ENCODE data around the gene GRIK4. TPM values are rescaled to one million over a fixed set of nuclear protein-coding genes. Genes with fewer than 3 reads are reported as not detected.

GRIK4 gene
- total RNA-seq, 3 donors from 2014 or later (not counting 1 experiment from before 2014, with no cell fraction given), result 2.2 to 32.3 (median 21.9) TPM

GRCh38 chr11:120525261-120526171 is 14.0 kb downstream of the GRIK4 start:
- Histone ChIP-seq H3K36me3 (ENCODE audit: control insufficient read depth, insufficient read depth, low read length) (no peaks in the 10 kb centered on the region), H3K9me3 (ENCODE audit: control insufficient read depth, insufficient read depth, low read length) (no peaks in the 10 kb centered on the region), H3K4me3 (ENCODE audit: low read length) (no peak overlapping the region), H3K4me1 (ENCODE audit: control insufficient read depth, insufficient read depth, low read length) (no peaks in the 10 kb centered on the region), H3K27ac (ENCODE audit: low read length) (no peak overlapping the region), H3K27me3 (ENCODE audit: control insufficient read depth, insufficient read depth, low read length) (no peaks in the 10 kb centered on the region)
- ATAC-seq (peak in 1 of 3 donors; percentile 32), DNase-seq (no peak)
- intact Hi-C loops (cut with micrococcal nuclease), result no loop called here
- H3K4me3 Mint-ChIP-seq, result no peak overlapping the region
- WGBS (ENCODE audit: insufficient coverage), result 73% methylated on average over 14 of the region's 16 CpGs
- H3K4me1 Mint-ChIP-seq, result peaks cover 0 to 26% of the 10 kb centered on the region in 2 donors
- no peak overlapping the region for H3K27ac Mint-ChIP-seq
- no peaks in the 10 kb centered on the region for H3K9me3 Mint-ChIP-seq
- no peaks in the 10 kb centered on the region for H3K36me3 Mint-ChIP-seq
- no peaks in the 10 kb centered on the region for H3K27me3 Mint-ChIP-seq (ENCODE audit: low read depth in 2 of 2)
- TF ChIP-seq CTCF (IDR thresholded peaks at IDR 0.05), result no peak

GRCh38 chr11:120526241-120526640 is 14.7 kb downstream of the GRIK4 start:
- H3K27ac Mint-ChIP-seq, result no peak overlapping the region
- H3K9me3 Mint-ChIP-seq, result no peaks in the 10 kb centered on the region
- 93% methylated on average over 7 of the region's 10 CpGs for WGBS (ENCODE audit: insufficient coverage)
- no peaks in the 10 kb centered on the region for H3K4me1 ChIP-seq (ENCODE audit: control insufficient read depth, insufficient read depth, low read length)
- intact Hi-C loops (cut with micrococcal nuclease), result no loop called here
- H3K27me3 Mint-ChIP-seq (ENCODE audit: low read depth in 2 of 2), result no peaks in the 10 kb centered on the region
- no peak overlapping the region for H3K4me3 ChIP-seq (ENCODE audit: low read length)
- H3K4me3 Mint-ChIP-seq, result no peak overlapping the region
- DNase-seq (no peak), ATAC-seq (no peak)
- TF ChIP-seq CTCF (IDR thresholded peaks at IDR 0.05), result no peak
- H3K36me3 ChIP-seq (ENCODE audit: control insufficient read depth, insufficient read depth, low read length), result no peaks in the 10 kb centered on the region
- no peak overlapping the region for H3K27ac ChIP-seq (ENCODE audit: low read length)
- H3K9me3 ChIP-seq (ENCODE audit: control insufficient read depth, insufficient read depth, low read length), result no peaks in the 10 kb centered on the region
- peaks cover 0 to 26% of the 10 kb centered on the region in 2 donors for H3K4me1 Mint-ChIP-seq
- no peaks in the 10 kb centered on the region for H3K36me3 Mint-ChIP-seq
- H3K27me3 ChIP-seq (ENCODE audit: control insufficient read depth, insufficient read depth, low read length), result no peaks in the 10 kb centered on the region

- Histone ChIP-seq H3K27me3 (ENCODE audit: control insufficient read depth, insufficient read depth, low read length) (no peaks in the 10 kb centered on the region), H3K36me3 (ENCODE audit: control insufficient read depth, insufficient read depth, low read length) (no peaks in the 10 kb centered on the region), H3K27ac (ENCODE audit: low read length) (no peak overlapping the region), H3K4me3 (ENCODE audit: low read length) (no peak overlapping the region), H3K9me3 (ENCODE audit: control insufficient read depth, insufficient read depth, low read length) (no peaks in the 10 kb centered on the region), H3K4me1 (ENCODE audit: control insufficient read depth, insufficient read depth, low read length) (no peaks in the 10 kb centered on the region)
- intact Hi-C loops (cut with micrococcal nuclease), result no loop called here
- no peaks in the 10 kb centered on the region for H3K27me3 Mint-ChIP-seq (ENCODE audit: low read depth in 2 of 2)
- WGBS (ENCODE audit: insufficient coverage), result 71% methylated on average over 16 of the region's 16 CpGs
- no peak for TF ChIP-seq CTCF (IDR thresholded peaks at IDR 0.05)
- ATAC-seq (no peak), DNase-seq (no peak)
- no peaks in the 10 kb centered on the region for H3K9me3 Mint-ChIP-seq
- H3K36me3 Mint-ChIP-seq, result no peaks in the 10 kb centered on the region
- H3K4me1 Mint-ChIP-seq, result peaks cover 0 to 20% of the 10 kb centered on the region in 2 donors
- H3K27ac Mint-ChIP-seq, result no peak overlapping the region
- H3K4me3 Mint-ChIP-seq, result no peak overlapping the region
Observed at GRCh38 chr11:120527111-120527761, 15.7 kb downstream of the GRIK4 start.

Measured in natural killer cell (primary cell).